H9 (cell line): Measurements from ENCODE around the gene BPIFA3. TPM values are rescaled to one million over a fixed set of nuclear protein-coding genes. Genes with fewer than 3 reads are reported as not detected.

Source experiments
- DNase-seq: peaks from one replicate; pipeline ENCODE4 v3.0.0-alpha.2; 2017
- H2AFZ ChIP-seq: one replicate; pipeline ENCODE4 v1.6.1; 2013; ENCODE audit warnings: mild to moderate bottlenecking, low read length, control low read depth, moderate library complexity
- H2AK5ac ChIP-seq: 2 replicates; pipeline ENCODE4 v1.6.1; 2013; ENCODE audit warnings: low read length, control low read depth, mixed read lengths; ENCODE audit not compliant: insufficient read length
- H2BK120ac ChIP-seq: one replicate; pipeline ENCODE4 v1.6.1; 2013; ENCODE audit warnings: low read depth, mild to moderate bottlenecking, low read length, control low read depth, inconsistent platforms; ENCODE audit not compliant: poor library complexity, severe bottlenecking
- H2BK12ac ChIP-seq: 2 replicates; pipeline ENCODE4 v1.6.1; 2013; ENCODE audit warnings: low read length, control low read depth, mixed read lengths, low read depth; ENCODE audit not compliant: insufficient read length
- H2BK15ac ChIP-seq: 2 replicates; pipeline ENCODE4 v1.6.1; 2013; ENCODE audit warnings: low read depth, low read length, control low read depth
- H2BK20ac ChIP-seq: one replicate; pipeline ENCODE4 v1.6.1; 2013; ENCODE audit warnings: low read depth, mild to moderate bottlenecking, low read length, control low read depth, inconsistent platforms; ENCODE audit not compliant: poor library complexity, severe bottlenecking
- H2BK5ac ChIP-seq: 2 replicates; pipeline ENCODE4 v1.6.1; 2013; ENCODE audit warnings: low read length, control low read depth, mixed read lengths; ENCODE audit not compliant: insufficient read length
- H3K14ac ChIP-seq: 2 replicates; pipeline ENCODE4 v1.6.1; 2013; ENCODE audit warnings: low read length, control low read depth; ENCODE audit not compliant: insufficient read depth
- H3K18ac ChIP-seq: 2 replicates; pipeline ENCODE4 v1.6.1; 2013; ENCODE audit warnings: low read depth, mild to moderate bottlenecking, mixed read lengths, low read length, control low read depth; ENCODE audit not compliant: insufficient read length
- H3K23ac ChIP-seq: 2 replicates; pipeline ENCODE4 v1.6.1; 2013; ENCODE audit warnings: low read length, control low read depth, mixed read lengths, low read depth; ENCODE audit not compliant: insufficient read length
- H3K23me2 ChIP-seq: 2 replicates; pipeline ENCODE4 v1.6.1; 2013; ENCODE audit warnings: low read depth, mild to moderate bottlenecking, mixed read lengths, low read length, control low read depth; ENCODE audit not compliant: insufficient read length, poor library complexity, severe bottlenecking
- H3K27ac ChIP-seq: 2 replicates; pipeline ENCODE4 v1.5.1; 2013; ENCODE audit warnings: low read length, control low read depth, mixed read lengths, low read depth; ENCODE audit not compliant: insufficient read length
- H3K27me3 ChIP-seq: 2 replicates; pipeline ENCODE4 v1.6.1; 2013; ENCODE audit warnings: low read length, control low read depth, inconsistent platforms; ENCODE audit not compliant: insufficient read depth
- H3K4ac ChIP-seq: 2 replicates; pipeline ENCODE4 v1.6.1; 2013; ENCODE audit warnings: low read depth, mild to moderate bottlenecking, control low read depth, inconsistent platforms, low read length, moderate library complexity
- H3K4me1 ChIP-seq: 2 replicates; pipeline ENCODE4 v1.6.1; 2013; ENCODE audit warnings: low read length, control low read depth, inconsistent platforms; ENCODE audit not compliant: insufficient read depth
- H3K4me2 ChIP-seq: 2 replicates; pipeline ENCODE4 v1.6.1; 2013; ENCODE audit warnings: low read length, control low read depth, mixed read lengths; ENCODE audit not compliant: insufficient read length, insufficient read depth
- H3K56ac ChIP-seq: 2 replicates; pipeline ENCODE4 v1.6.1; 2013; ENCODE audit warnings: low read depth, mild to moderate bottlenecking, mixed read lengths, low read length, control low read depth; ENCODE audit not compliant: insufficient read length
- H3K79me1 ChIP-seq: 2 replicates; pipeline ENCODE4 v1.6.1; 2013; ENCODE audit warnings: low read depth, mild to moderate bottlenecking, moderate library complexity, low read length, control low read depth, inconsistent platforms; ENCODE audit not compliant: insufficient read depth, poor library complexity, severe bottlenecking
- H3K79me2 ChIP-seq: 2 replicates; pipeline ENCODE4 v1.6.1; 2013; ENCODE audit warnings: low read length, control low read depth, inconsistent platforms; ENCODE audit not compliant: insufficient read depth
- H3K9ac ChIP-seq: 2 replicates; pipeline ENCODE4 v1.6.1; 2013; ENCODE audit warnings: low read length, control low read depth, mixed read lengths; ENCODE audit not compliant: insufficient read length; ENCODE audit errors: extremely low read depth
- H3K9me3 ChIP-seq: one replicate; pipeline ENCODE4 v1.6.1; 2013; ENCODE audit warnings: low read depth, low read length, inconsistent platforms; ENCODE audit not compliant: control insufficient read depth
- H3T11ph ChIP-seq: one replicate; pipeline ENCODE4 v1.6.1; 2013; ENCODE audit warnings: mild to moderate bottlenecking, low read length, control low read depth, inconsistent platforms
- H4K20me1 ChIP-seq: one replicate; pipeline ENCODE4 v1.6.1; 2013; ENCODE audit not compliant: control insufficient read depth, insufficient read length, insufficient read depth
- H4K5ac ChIP-seq: 2 replicates; pipeline ENCODE4 v1.6.1; 2013; ENCODE audit warnings: low read depth, mild to moderate bottlenecking, mixed read lengths, low read length, control low read depth; ENCODE audit not compliant: insufficient read length
- H4K8ac ChIP-seq: replicated peaks from 2 replicates; pipeline ENCODE4 v1.6.1; 2013; ENCODE audit warnings: low read length, control low read depth, mixed read lengths, low read depth; ENCODE audit not compliant: insufficient read length
- H4K91ac ChIP-seq: 2 replicates; pipeline ENCODE4 v1.6.1; 2013; ENCODE audit warnings: low read depth, mild to moderate bottlenecking, moderate library complexity, mixed read lengths, low read length, control low read depth; ENCODE audit not compliant: insufficient read length
- H3K27ac Mint-ChIP-seq, 3 experiments: 2 replicates in 2 of 3; 3 replicates in 1 of 3; pipeline ENCODE4 v1.8.0; 2020 to 2021; ENCODE audit warnings: mixed read lengths in 3 of 3, mild to moderate bottlenecking in 1 of 3, moderate library complexity in 1 of 3
- H3K27me3 Mint-ChIP-seq: 2 replicates; pipeline ENCODE4 v1.8.0; 2021; ENCODE audit warnings: low read depth, mild to moderate bottlenecking, moderate library complexity, mixed read lengths
- H3K36me3 Mint-ChIP-seq, 3 experiments: 2 replicates in 2 of 3; 3 replicates in 1 of 3; pipeline ENCODE4 v1.8.0; 2020 to 2021; ENCODE audit warnings: low read depth in 3 of 3, mixed read lengths in 3 of 3; ENCODE audit not compliant: insufficient read depth in 1 of 3
- H3K4me1 Mint-ChIP-seq, 2 experiments: 2 replicates each; pipeline ENCODE4 v1.8.0; 2020; ENCODE audit warnings: mixed read lengths in 2 of 2
- H3K4me3 Mint-ChIP-seq, 2 experiments: 2 replicates in 1 of 2; 3 replicates in 1 of 2; pipeline ENCODE4 v1.8.0; 2020 to 2021; ENCODE audit warnings: mild to moderate bottlenecking in 2 of 2, mixed read lengths in 2 of 2, moderate library complexity in 1 of 2
- H3K9me3 Mint-ChIP-seq, 2 experiments: 2 replicates in 1 of 2; 3 replicates in 1 of 2; pipeline ENCODE4 v1.8.0; 2020; ENCODE audit warnings: mild to moderate bottlenecking in 2 of 2, mixed read lengths in 2 of 2, moderate library complexity in 1 of 2
- WGBS: extraction: QIAGEN DNeasy Blood & Tissue Kit; methylation state at CpG from one replicate; pipeline ENCODE4 v1.1.7; 2013; ENCODE audit warnings: missing lambda C conversion rate, low lambda C conversion rate, mixed read lengths; ENCODE audit not compliant: insufficient read length; ENCODE audit errors: extremely low coverage; 5-methylcytosine and 5-hydroxymethylcytosine counted together
- total RNA-seq: library from RNA; stranded (reverse); gene quantifications from 2 replicates; pipeline ENCODE4 v1.2.1, GENCODE V29; 2021
- TF ChIP-seq, protein P1 (sequence below): fragments of 200-600 bp; sonication (generic); conservative IDR thresholded peaks from 3 replicates; pipeline ENCODE4 v1.8.0; 2021; ENCODE audit warnings: antibody characterized with exemption, mild to moderate bottlenecking

Gene BPIFA3
- total RNA-seq, 1 experiment from 2014 or later, result not detected

DNA sequence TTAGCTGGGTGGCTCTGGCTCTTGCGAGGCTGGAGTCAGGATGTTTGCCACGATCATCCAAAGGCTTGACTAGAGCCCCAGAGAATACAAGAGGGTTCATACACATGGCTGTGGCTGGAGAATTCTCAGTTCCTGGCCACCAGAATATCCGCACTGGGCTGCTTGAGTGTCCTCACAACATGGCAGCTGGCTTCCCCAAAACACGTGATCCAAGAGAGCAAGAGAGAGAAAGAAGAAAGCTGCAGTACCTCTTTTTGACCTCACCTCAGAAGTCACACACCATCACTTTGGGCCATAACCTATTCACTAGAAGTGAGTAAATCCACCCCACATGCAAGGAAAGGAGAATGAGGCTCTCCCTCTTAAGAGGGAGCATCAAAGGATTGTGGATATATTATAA is 44.3 kb downstream of the BPIFA3 start:
- no peak overlapping the region for H2BK120ac ChIP-seq
- no peak overlapping the region for H3K56ac ChIP-seq
- no peak overlapping the region for H2AFZ ChIP-seq
- H3K79me2 ChIP-seq, result no peaks in the 10 kb centered on the region
- H4K8ac ChIP-seq, result no peak overlapping the region
- no peaks in the 10 kb centered on the region for H3K27me3 ChIP-seq
- H3K27ac Mint-ChIP-seq, result no peak overlapping the region
- H3K23ac ChIP-seq, result no peak overlapping the region
- H3K9me3 ChIP-seq, result no peaks in the 10 kb centered on the region
- H3K18ac ChIP-seq, result no peak overlapping the region
- no peak overlapping the region for H2BK12ac ChIP-seq
- H3K36me3 Mint-ChIP-seq, result no peaks in the 10 kb centered on the region
- no peaks in the 10 kb centered on the region for H3K9me3 Mint-ChIP-seq
- H3K4ac ChIP-seq, result no peak overlapping the region
- no peaks in the 10 kb centered on the region for H3K23me2 ChIP-seq
- H3K4me1 ChIP-seq, result no peaks in the 10 kb centered on the region
- H3K27me3 Mint-ChIP-seq, result peaks cover 29% of the 10 kb centered on the region
- no peak overlapping the region for H3K4me2 ChIP-seq
- H3K4me3 Mint-ChIP-seq, result no peak overlapping the region
- H4K5ac ChIP-seq, result no peak overlapping the region
- H2BK5ac ChIP-seq, result no peak overlapping the region
- no peak overlapping the region for H2BK15ac ChIP-seq
- no peak overlapping the region for H3K14ac ChIP-seq
- WGBS, result no CpG with 5 or more reads among the region's 4 CpGs
- TF ChIP-seq, protein P1, sequence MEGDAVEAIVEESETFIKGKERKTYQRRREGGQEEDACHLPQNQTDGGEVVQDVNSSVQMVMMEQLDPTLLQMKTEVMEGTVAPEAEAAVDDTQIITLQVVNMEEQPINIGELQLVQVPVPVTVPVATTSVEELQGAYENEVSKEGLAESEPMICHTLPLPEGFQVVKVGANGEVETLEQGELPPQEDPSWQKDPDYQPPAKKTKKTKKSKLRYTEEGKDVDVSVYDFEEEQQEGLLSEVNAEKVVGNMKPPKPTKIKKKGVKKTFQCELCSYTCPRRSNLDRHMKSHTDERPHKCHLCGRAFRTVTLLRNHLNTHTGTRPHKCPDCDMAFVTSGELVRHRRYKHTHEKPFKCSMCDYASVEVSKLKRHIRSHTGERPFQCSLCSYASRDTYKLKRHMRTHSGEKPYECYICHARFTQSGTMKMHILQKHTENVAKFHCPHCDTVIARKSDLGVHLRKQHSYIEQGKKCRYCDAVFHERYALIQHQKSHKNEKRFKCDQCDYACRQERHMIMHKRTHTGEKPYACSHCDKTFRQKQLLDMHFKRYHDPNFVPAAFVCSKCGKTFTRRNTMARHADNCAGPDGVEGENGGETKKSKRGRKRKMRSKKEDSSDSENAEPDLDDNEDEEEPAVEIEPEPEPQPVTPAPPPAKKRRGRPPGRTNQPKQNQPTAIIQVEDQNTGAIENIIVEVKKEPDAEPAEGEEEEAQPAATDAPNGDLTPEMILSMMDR, result no peak; the same call in 2 of the 3 replicates
- H3K4me1 Mint-ChIP-seq, result no peaks in the 10 kb centered on the region
- DNase-seq, result no peak
- no peak overlapping the region for H2BK20ac ChIP-seq
- H3K27ac ChIP-seq, result no peak overlapping the region
- H4K20me1 ChIP-seq, result no peaks in the 10 kb centered on the region
- no peaks in the 10 kb centered on the region for H3K79me1 ChIP-seq
- no peak overlapping the region for H3K9ac ChIP-seq
- no peak overlapping the region for H3T11ph ChIP-seq
- no peak overlapping the region for H4K91ac ChIP-seq
- H2AK5ac ChIP-seq, result no peak overlapping the region
